Adrenal gland (tissue), 5 donors: ENCODE data around the gene PAM16.

Experiments
- CTCF ChIP-seq, 6 experiments: fragments of 450-650 bp in 4 of 6; fragments of 200-600 bp in 2 of 6; sonication (generic) in 1 of 6; IDR thresholded peaks; 1 replicate in 5 of 6; 2 replicates in 1 of 6; pipeline versions ENCODE4 v1.5.1 to v1.8.0; 2016 to 2021; ENCODE audit warnings: antibody characterized with exemption in 6 of 6, mild to moderate bottlenecking in 2 of 6, moderate library complexity in 1 of 6
- POLR2A ChIP-seq, 2 donors: fragments of 450-650 bp; IDR thresholded peaks; one replicate each; pipeline ENCODE4 v1.6.1; 2017; ENCODE audit warnings: antibody characterized with exemption in 2 of 2, mild to moderate bottlenecking in 2 of 2, moderate library complexity in 1 of 2
- donor health status: DM: no; HTN: no; CAD: no.

DNA sequence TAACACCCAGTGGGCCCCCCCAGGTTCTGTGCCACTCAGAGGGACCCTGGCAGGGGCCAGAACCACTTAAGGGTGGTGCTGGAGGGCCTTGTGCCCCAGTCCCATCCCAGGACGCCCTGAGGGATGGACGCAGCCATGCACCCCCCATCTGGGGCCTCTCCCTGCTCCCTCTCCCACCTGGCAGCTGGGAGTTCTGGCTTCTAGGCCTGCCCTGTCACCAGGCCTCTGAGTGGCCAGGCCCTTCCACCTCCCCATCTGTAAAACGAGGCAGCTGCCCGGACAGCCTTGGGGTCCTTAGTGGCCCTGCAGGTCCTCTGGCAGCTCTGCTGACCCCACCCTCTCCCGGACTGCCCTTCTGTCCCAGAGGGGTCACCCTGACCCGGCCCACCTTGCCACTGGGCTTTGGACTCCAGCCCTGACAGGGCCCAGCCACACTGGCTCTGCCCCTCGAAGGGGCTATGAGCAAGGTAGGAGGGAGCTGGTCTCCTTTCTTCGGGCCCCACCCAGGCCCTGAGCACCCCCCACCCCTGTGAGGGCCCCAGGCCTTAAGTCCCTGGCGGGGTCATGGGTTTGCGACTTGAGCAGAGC is 12.3 kb downstream of the PAM16 start:
- TF ChIP-seq CTCF (IDR thresholded peaks at IDR 0.05) (no peak), POLR2A (IDR thresholded peaks at IDR 0.05) (no peak)
